Activated naive CD8-positive, alpha-beta T cell treated with anti-CD3 and anti-CD28 coated beads for 36 hours (primary cell): Measurements from ENCODE around the gene AAK1. TPM values are rescaled to one million over a fixed set of nuclear protein-coding genes. Genes with fewer than 3 reads are reported as not detected.
"Not testable (repeated sequence)": the region's sequence is repeated elsewhere in the genome, so short reads cannot be mapped to it uniquely, and the experiment has no call there.

ENCODE experiments used
- DNase-seq: peaks from one replicate; pipeline ENCODE4 v3.0.0; 2021
- H3K27ac Mint-ChIP-seq: one replicate; pipeline ENCODE4 v1.8.0; 2022; ENCODE audit warnings: mild to moderate bottlenecking, moderate library complexity, mixed read lengths
- H3K27me3 Mint-ChIP-seq: one replicate; pipeline ENCODE4 v1.8.0; 2022; ENCODE audit warnings: mild to moderate bottlenecking, mixed read lengths
- H3K36me3 Mint-ChIP-seq: one replicate; pipeline ENCODE4 v1.8.0; 2021; ENCODE audit warnings: mild to moderate bottlenecking, mixed read lengths
- H3K4me1 Mint-ChIP-seq: one replicate; pipeline ENCODE4 v1.8.0; 2021; ENCODE audit warnings: mixed read lengths
- H3K4me3 Mint-ChIP-seq: one replicate; pipeline ENCODE4 v1.8.0; 2022; ENCODE audit warnings: mild to moderate bottlenecking, moderate library complexity, mixed read lengths
- H3K9me3 Mint-ChIP-seq: one replicate; pipeline ENCODE4 v1.8.0; 2022; ENCODE audit warnings: mixed read lengths
- total RNA-seq, 2 experiments: library from RNA; stranded (reverse); gene quantifications; one replicate each; pipeline ENCODE4 v1.2.3, GENCODE V29; 2021

Gene AAK1
- 10 to 100 TPM; 78.3 to 85.4 TPM for total RNA-seq

DNA sequence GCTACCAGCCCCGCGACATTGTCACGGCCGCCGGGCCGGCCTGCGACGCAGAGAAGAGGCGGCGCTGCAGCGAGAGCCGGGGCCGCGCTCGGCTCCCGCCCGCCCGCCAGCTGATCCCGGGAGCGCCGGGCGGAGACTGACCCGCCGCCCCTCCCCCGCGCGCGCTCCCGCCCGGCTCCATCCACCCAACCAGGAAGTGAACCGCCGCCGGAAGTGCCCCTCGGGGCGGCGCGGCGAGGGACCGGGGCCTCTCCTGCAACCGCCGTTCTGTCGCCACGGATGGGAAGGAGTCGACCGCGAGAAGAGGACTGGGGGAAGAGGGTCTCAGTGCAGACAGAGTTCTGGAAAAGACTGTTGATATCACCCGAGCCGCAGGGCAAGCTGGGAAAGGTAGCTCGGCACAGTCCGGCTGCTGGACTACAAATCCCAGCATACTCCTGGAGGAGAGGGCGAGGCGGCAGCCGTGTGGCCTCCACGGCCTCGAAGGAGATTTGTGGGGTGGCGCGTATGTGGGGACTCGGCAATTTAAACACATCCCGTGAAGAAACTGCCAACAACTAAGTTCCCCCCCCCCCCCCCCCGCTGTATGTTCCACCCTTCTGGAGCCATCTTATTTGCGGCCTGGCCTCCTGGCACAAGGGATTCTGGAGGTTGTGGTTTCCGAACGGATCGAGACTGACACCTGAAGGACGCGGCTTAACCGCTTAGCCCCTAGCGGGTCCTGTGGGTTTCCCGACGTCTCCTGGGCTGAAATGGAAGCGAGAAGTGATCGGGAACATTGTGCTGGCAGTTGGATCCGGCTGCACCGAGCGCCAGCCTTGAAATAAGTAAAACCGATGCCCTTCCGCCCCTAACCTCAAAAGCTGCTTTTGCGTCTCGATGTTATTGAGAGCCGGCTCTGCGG lies at the start of gene AAK1:
TSS of gene AAK1 (minus strand) at position 138 of the 904 bp plus-strand sequence. CDS start 699 bp downstream, outside the sequence.
- peak; percentile 90 for DNase-seq
- Mint-ChIP-seq H3K4me3 (peak within 1 kb of the TSS; percentile 89), H3K4me1 (peaks cover 54% of the 10 kb centered on the region), H3K9me3 (no peaks in the 10 kb centered on the region), H3K27ac (peak within 1 kb of the TSS; percentile 98), H3K36me3 (peaks cover 34% of the 10 kb centered on the region), H3K27me3 (no peaks in the 10 kb centered on the region)

DNA sequence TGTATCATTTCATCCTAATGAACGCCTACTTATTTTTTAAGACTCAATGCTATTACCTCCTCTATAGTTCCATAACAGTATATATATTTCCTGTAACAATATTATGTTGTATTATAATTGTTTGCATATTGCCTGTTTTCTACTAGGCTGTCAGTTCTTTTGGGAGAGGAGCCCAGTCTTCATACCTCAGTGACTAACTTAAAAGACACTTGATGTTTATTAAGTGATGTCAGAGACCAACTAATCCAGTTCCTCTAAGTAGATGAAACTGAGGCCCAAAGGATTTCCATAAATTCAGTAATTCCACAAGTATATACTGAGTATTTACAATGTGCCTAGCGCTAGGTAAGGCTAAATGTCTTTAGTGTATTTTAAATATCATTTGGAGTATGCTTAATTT lies 48.9 kb upstream of the AAK1 start:
- Mint-ChIP-seq H3K9me3 (peaks cover 2% of the 10 kb centered on the region), H3K36me3 (peaks cover 3% of the 10 kb centered on the region), H3K27ac (no peak overlapping the region), H3K4me1 (peaks cover 80% of the 10 kb centered on the region), H3K4me3 (no peak overlapping the region), H3K27me3 (no peaks in the 10 kb centered on the region)
- no peak for DNase-seq

DNA sequence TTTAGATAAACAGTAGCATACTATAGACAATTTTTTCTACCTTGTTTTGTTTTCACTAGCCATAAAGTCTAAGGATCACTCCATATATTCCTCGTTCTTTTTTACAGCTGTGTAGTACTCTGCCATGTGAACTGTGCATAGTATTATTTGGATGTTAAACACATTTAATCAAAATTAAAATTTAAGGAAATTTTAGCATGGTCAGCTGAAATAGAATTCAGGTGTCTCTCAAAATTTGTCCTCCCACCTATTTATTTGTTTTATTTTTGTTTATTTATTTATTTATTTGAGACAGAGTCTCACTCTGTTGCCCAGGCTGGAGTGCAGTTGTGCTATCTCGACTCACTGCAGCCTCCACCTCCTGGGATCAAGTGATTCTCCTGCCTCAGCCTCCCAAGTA lies 46.4 kb upstream of the AAK1 start:
- H3K9me3 Mint-ChIP-seq = peaks cover 2% of the 10 kb centered on the region
- H3K4me1 Mint-ChIP-seq = peaks cover 64% of the 10 kb centered on the region
- H3K36me3 Mint-ChIP-seq = peaks cover 3% of the 10 kb centered on the region
- H3K4me3 Mint-ChIP-seq = no peak overlapping the region
- no peak overlapping the region for H3K27ac Mint-ChIP-seq
- DNase-seq = no peak
- no peaks in the 10 kb centered on the region for H3K27me3 Mint-ChIP-seq

DNA sequence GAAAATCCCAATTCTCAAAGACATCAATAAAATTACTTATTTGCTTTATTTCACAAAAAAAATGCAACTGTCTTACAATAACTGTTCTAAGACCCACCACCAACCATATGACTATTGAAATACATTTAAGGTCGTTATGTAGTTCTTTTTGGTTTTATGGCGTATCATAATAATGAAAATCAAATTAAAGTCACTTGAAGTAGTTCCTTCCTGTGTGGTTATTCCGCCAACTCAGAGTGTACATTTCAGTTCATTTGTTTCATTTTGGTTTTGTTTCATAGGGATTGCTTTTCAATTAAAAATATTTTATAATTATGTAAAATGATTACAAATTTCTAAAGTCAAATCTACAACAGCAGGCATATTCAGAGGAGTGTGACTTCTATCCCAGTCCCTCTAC lies 45.9 kb upstream of the AAK1 start:
- peaks cover 67% of the 10 kb centered on the region for H3K4me1 Mint-ChIP-seq
- no peak for DNase-seq
- H3K27ac Mint-ChIP-seq = peak overlapping the region; percentile 76
- peaks cover 2% of the 10 kb centered on the region for H3K9me3 Mint-ChIP-seq
- no peaks in the 10 kb centered on the region for H3K27me3 Mint-ChIP-seq
- H3K4me3 Mint-ChIP-seq = peak overlapping the region; percentile 36
- peaks cover 3% of the 10 kb centered on the region for H3K36me3 Mint-ChIP-seq

DNA sequence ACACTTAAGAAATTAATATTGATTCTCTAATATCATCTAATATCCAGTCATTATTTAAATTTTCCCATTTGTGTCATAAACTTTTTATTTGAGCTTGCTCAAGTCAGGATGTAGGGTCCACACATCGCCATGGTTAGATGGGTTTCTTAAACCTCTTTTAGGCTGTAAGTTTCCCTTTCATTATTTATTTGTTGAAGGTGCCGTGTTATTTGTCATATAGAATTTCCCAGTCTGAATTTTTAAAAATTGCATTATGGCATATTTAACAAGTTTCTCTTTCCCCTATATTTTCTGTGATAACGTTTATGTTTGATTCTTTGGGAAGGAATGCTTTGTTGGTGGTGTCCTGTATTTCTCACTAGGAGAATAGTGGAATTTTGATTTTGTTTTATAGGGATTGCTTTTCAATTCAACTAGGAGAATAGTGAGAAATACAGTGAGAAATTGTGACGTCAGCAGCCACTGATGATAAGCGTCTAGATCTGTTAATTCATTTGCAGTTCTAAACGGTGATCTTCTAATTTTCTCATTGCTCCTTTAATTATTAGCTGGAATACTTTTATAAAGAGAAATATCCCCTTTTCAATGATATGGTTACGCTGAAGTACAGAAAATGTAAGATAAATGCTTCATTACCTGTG lies 44.6 kb upstream of the AAK1 start:
- no peak overlapping the region for H3K4me3 Mint-ChIP-seq
- DNase-seq = no peak
- H3K9me3 Mint-ChIP-seq = peaks cover 2% of the 10 kb centered on the region
- peaks cover 3% of the 10 kb centered on the region for H3K36me3 Mint-ChIP-seq
- no peaks in the 10 kb centered on the region for H3K27me3 Mint-ChIP-seq
- no peak overlapping the region for H3K27ac Mint-ChIP-seq
- H3K4me1 Mint-ChIP-seq = peaks cover 68% of the 10 kb centered on the region

DNA sequence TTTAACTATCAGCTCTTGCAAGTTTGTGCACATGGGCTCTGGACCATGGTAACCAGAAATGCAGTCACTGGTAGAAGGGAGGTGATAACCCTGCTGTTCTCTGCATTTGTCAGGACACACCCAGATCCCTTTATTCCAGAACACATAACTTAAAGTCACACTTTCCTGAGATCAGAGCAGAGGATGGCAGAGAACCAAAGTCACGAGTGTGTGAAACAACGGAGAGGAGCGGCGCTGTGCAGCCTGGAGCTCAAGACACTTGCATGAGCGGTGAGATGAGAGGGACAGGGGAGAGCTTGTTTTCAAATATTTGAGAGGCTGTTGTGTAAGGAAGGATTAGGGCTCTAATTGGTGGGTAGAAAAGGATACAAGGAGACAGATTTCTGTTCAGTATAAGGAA lies 43.3 kb upstream of the AAK1 start:
- Mint-ChIP-seq H3K4me1 (peaks cover 62% of the 10 kb centered on the region), H3K27ac (no peak overlapping the region), H3K9me3 (peaks cover 2% of the 10 kb centered on the region), H3K4me3 (no peak overlapping the region), H3K27me3 (no peaks in the 10 kb centered on the region), H3K36me3 (peaks cover 3% of the 10 kb centered on the region)
- no peak for DNase-seq

DNA sequence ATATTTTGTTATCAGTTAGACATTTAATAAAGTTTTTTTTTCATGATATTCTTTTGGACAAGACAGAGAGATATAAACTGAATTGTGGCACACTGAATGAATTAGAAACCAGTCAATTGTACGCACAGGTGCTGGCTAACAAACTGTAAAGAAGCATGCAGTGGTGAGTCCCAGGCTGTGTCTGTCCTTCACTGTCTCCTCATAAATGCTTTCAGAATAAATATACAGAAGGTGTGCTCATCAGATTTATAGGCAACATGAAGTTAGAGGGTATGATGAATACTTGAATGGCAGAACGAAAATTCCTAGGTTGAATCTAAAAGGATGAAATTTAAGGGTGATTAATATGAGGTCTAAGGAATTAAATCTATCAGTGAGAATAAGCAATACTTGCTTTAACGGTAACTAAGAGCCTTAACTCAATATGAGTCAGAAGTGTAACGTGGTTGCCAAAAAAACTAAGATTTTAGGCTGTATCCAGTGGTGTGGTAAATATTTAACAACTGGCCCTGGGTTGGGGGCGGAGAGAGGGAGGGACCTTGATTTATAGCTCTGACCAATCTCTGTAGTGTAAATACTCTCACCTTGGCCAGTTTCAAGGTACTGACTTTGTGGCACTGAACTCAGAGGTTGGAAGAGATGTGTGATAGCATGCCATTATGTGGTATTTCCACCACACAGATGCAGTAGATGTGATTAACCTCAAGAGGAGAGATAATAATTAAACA lies 41.9 kb upstream of the AAK1 start:
- Mint-ChIP-seq H3K9me3 (peaks cover 3% of the 10 kb centered on the region), H3K27ac (no peak overlapping the region), H3K36me3 (peaks cover 2% of the 10 kb centered on the region), H3K4me3 (no peak overlapping the region), H3K27me3 (no peaks in the 10 kb centered on the region), H3K4me1 (peaks cover 55% of the 10 kb centered on the region)
- peak; percentile 46 for DNase-seq

DNA sequence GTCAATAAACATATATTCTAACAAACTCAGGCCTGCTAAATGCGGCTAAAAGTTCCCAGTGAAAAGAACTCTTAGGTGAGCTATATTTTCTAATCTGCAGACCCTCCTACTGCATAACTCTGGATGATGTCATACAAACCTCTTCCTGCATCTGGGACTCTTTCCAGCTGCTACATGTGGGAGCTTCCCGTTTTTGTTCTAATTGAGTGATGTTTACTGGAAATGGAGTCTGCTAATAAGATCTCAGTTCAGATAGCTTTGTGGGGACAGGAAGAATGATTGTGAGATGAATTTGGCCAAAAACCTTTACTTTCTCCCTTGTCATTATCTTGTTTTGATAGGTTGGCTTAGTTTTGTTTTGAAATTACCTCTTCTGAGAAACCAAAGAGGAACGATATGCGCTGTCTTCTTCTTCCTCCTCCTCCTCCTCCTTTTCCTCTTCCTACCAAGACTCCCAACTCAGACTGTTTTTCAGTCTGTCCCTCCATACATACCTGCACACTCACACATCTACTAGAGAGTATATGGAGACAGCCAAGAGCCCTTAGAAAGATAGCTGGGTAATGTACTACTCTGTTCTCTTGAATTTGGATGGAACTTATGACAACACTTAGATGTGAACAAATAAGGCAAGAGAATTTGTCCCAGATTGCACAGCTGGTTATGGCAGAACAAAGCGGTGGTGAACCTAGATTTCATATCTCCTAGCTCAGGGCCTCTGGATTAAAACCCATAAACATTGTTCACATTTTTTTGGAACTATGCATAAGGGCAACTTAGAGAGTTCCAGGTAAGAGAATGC lies 39.8 kb upstream of the AAK1 start:
- no peak for DNase-seq
- H3K4me1 Mint-ChIP-seq = peaks cover 46% of the 10 kb centered on the region
- no peaks in the 10 kb centered on the region for H3K27me3 Mint-ChIP-seq
- peak overlapping the region; percentile 35 for H3K4me3 Mint-ChIP-seq
- H3K36me3 Mint-ChIP-seq = no peaks in the 10 kb centered on the region
- peaks cover 3% of the 10 kb centered on the region for H3K9me3 Mint-ChIP-seq
- H3K27ac Mint-ChIP-seq = peak overlapping the region; percentile 81

DNA sequence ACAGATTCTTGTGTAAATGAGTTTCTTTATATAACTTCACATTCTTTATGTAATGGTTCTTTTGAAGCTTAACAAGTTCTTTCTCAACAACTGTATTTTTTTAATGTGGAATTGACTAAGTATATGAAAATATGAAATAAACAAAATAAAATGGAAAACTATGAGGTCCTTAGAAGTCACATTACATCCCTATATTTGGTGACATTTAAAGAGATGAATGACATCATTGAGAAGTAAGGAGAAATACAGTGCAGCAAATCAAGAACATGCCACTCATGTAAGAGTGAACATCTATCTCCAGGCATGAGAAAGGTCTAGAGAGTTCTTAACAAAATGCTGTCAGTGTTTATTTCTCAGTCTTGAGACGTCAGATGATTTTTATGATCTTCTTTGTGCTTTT lies 39.0 kb upstream of the AAK1 start:
- Mint-ChIP-seq H3K4me1 (peaks cover 52% of the 10 kb centered on the region), H3K4me3 (no peak overlapping the region), H3K9me3 (peaks cover 4% of the 10 kb centered on the region), H3K27me3 (no peaks in the 10 kb centered on the region), H3K36me3 (no peaks in the 10 kb centered on the region), H3K27ac (no peak overlapping the region)
- DNase-seq = no peak

DNA sequence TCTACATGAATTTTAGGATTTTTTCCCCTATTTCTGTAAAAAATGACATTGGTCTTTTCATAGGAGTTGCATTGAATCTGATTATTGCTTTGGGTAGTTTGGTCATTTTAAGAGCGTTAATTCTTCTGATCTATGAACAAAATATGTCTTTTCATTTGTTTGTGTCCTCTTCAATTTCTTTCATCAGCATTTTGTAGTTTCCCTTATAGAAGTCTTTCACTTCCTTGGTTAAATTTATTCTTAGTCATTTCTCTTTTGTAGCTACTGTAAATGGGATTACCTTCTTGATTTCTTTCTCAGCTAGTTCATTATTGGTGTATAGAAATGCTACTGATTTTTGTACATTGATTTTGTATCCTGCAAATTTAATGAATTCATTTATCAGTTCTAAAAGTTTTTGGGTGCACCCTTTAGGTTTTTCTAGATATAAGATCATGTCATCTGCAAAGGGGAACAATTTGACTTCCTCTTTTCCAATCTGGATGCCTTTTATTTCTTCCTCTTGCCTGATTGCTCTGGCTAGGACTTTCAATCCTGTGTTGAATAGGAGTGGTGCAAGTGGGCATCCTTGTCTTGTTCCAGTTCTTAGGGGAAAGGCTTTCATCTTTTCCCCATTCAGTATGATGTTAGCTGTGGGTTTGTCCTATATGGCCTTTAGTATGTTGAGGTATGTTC lies 36.6 kb upstream of the AAK1 start:
- no peak for DNase-seq
- H3K27ac Mint-ChIP-seq = no peak overlapping the region
- H3K4me3 Mint-ChIP-seq = no peak overlapping the region
- peaks cover 5% of the 10 kb centered on the region for H3K9me3 Mint-ChIP-seq
- peaks cover 52% of the 10 kb centered on the region for H3K4me1 Mint-ChIP-seq
- no peaks in the 10 kb centered on the region for H3K27me3 Mint-ChIP-seq
- H3K36me3 Mint-ChIP-seq = no peaks in the 10 kb centered on the region

DNA sequence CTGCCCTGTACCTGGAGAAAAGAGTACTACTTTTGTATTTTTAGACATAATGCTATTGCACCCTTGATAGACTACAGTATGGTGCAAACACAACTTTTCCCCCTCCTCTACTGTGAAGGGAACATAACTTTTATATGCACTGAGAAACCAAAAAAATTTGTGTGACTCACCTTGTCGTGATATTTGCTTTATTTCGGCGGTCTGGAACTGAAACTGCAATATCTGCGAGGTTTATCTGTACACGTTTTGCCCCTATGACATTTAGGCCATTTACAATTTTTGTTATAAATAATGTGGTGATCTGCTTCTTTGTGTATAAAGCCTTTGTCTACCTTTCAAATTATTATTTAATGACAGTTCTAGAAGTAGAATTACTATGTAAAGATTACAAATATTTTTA lies 34.4 kb upstream of the AAK1 start:
- H3K4me3 Mint-ChIP-seq = no peak overlapping the region
- H3K36me3 Mint-ChIP-seq = no peaks in the 10 kb centered on the region
- no peaks in the 10 kb centered on the region for H3K27me3 Mint-ChIP-seq
- peak overlapping the region; percentile 65 for H3K27ac Mint-ChIP-seq
- no peak for DNase-seq
- H3K4me1 Mint-ChIP-seq = peaks cover 38% of the 10 kb centered on the region
- H3K9me3 Mint-ChIP-seq = peaks cover 5% of the 10 kb centered on the region

DNA sequence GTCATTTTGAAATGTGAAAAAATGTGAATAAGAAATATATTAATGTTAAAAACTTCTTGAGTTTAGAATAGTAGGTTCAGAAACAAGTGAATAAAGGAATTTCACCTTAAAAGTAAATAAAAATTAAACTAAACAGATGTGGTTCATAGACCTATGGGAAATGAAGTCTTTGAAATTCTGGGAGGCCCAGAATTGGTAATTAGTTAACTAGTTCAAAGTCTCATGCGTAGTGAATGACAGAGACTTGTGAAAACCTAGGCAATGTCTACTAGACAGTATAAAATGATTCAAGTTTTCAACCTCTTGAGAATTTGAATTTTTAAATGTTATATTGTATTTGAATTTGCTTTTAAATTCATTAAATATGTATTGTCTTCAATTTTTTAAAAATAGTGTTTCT lies 32.6 kb upstream of the AAK1 start:
- Mint-ChIP-seq H3K27ac (no peak overlapping the region), H3K4me3 (no peak overlapping the region), H3K27me3 (no peaks in the 10 kb centered on the region), H3K4me1 (peaks cover 34% of the 10 kb centered on the region), H3K9me3 (peaks cover 7% of the 10 kb centered on the region), H3K36me3 (no peaks in the 10 kb centered on the region)
- no peak for DNase-seq

DNA sequence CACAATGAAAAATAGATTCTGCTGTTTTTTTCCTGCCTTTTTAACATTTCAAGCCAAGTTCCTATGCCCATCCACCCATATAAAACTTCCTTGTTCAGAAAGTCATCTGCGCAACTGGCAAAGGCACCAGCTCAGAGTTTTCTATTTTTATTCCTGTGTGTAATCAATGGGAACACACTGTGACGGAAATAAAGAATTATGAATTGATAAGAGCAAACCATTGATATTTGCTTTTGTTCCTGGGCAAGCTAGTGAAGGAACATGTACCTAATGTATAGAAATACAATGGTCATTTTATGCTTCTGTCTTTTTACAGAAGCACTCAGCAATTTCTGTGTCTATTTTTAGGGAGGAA lies 30.8 kb upstream of the AAK1 start:
- peaks cover 6% of the 10 kb centered on the region for H3K9me3 Mint-ChIP-seq
- H3K4me3 Mint-ChIP-seq = no peak overlapping the region
- peaks cover 21% of the 10 kb centered on the region for H3K4me1 Mint-ChIP-seq
- DNase-seq = no peak
- H3K36me3 Mint-ChIP-seq = peaks cover 3% of the 10 kb centered on the region
- no peaks in the 10 kb centered on the region for H3K27me3 Mint-ChIP-seq
- H3K27ac Mint-ChIP-seq = no peak overlapping the region

DNA sequence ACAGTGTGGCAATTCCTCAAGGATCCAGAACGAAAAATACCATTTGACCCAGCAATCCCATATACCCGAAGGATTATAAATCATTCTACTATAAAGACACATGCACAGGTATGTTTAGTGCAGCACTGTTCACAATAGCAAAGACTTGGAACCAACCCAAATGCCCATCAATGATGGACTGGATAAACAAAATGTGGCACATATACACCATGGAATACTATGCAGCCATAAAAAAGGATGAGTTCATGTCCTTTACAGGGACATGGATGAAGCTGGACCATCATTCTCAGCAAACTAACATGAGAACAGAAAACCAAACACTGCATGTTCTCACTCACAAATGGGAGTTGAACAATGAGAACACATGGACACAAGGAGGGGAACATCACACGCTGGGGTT lies 29.6 kb upstream of the AAK1 start:
- peaks cover 19% of the 10 kb centered on the region for H3K4me1 Mint-ChIP-seq
- H3K4me3 Mint-ChIP-seq, H3K9me3 Mint-ChIP-seq, DNase-seq, H3K27ac Mint-ChIP-seq, H3K27me3 Mint-ChIP-seq, H3K36me3 Mint-ChIP-seq: not testable (repeated sequence)
